ENCODE measurements around the gene PLA2R1.
"Not testable (repeated sequence)": the region's sequence is repeated elsewhere in the genome, so short reads cannot be mapped to it uniquely, and the experiment has no call there.

PLA2R1 gene

DNA sequence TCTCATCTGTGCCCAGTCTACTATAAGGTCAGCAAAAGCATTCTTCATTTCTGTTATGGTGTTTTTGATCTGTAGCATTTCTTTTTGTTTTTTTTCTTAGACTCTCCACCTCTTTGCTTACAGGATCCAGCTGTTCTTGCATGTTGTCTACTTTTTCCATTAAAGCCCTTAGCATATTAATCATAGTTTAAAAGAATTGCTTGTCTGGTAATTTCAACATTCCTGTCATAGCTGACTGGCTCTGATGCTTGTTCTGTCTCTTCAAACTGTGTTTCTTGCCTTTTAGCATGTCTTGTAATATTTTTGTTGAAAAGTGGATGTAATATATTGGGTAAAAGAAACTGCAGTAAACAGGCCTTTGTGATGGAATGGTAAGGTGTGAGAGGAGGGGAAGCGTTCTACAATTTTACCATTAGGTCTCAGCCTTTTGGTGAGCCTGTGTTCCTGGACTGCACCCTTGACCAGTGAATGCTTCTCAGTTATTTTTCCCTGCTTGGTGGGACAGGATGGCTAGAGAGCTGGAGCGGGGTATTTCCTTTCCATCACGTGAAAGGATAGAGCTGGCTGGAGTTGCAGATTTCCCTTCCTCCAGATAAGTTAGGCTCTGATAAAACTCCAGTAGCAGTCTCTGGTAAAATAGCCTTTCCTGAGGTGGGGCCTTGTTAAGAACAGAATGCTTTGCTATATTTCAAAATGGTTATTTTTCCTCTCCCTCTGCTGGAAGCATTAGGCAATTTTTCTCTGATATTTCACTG lies 65.4 kb downstream of the PLA2R1 start:
- peaks cover 0 to 4% of the 10 kb centered on the region in 2 donors for H3K9me3 Mint-ChIP-seq
- DNase-seq (no peak), ATAC-seq (replicated peaks) (no peak)
- no peak overlapping the region for H3K27ac Mint-ChIP-seq
- H3K36me3 Mint-ChIP-seq, result no peaks in the 10 kb centered on the region
- peaks cover 5 to 12% of the 10 kb centered on the region in 2 donors for H3K27me3 Mint-ChIP-seq
- H3K4me1 Mint-ChIP-seq, result no peaks in the 10 kb centered on the region
- H3K4me3 Mint-ChIP-seq, result no peak overlapping the region

DNA sequence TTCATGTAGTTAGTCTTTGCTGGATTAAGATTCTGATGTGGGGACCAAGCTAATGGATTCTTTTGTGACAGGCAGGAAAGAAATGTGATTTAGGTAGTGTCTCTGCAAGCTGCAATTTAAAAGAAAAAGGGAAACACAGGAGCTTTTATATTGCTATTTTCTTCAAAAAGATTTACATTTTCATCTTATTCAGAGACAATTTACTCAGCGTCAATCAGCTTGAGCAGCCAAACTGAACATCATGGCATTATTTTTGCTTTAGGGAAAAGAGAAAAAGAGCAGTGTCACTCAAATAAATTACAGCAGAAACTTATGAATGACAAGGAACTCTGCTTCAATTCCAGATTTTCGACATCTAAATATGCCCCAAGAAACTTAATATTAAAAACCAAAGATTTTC lies 67.4 kb downstream of the PLA2R1 start:
- Mint-ChIP-seq H3K27ac (no peak overlapping the region), H3K4me1 (no peaks in the 10 kb centered on the region), H3K4me3 (no peak overlapping the region), H3K27me3 (peaks cover 5 to 12% of the 10 kb centered on the region in 2 donors), H3K9me3 (no peaks in the 10 kb centered on the region), H3K36me3 (no peaks in the 10 kb centered on the region)
- no peak for DNase-seq
- ATAC-seq (replicated peaks), result no peak

- Mint-ChIP-seq H3K27me3 (peaks cover 17% of the 10 kb centered on the region in 2 donors), H3K4me1 (no peaks in the 10 kb centered on the region), H3K27ac (no peak overlapping the region), H3K9me3 (no peaks in the 10 kb centered on the region), H3K4me3 (no peak overlapping the region), H3K36me3 (no peaks in the 10 kb centered on the region)
- DNase-seq (no peak), ATAC-seq (replicated peaks) (no peak)
These were observed 73.2 kb downstream of the PLA2R1 start for GRCh38 chr2:159989249-159989648.

GRCh38 chr2:159988412-159988970 lies 73.9 kb downstream of the PLA2R1 start:
- Mint-ChIP-seq H3K9me3 (no peaks in the 10 kb centered on the region), H3K4me1 (no peaks in the 10 kb centered on the region), H3K27me3 (peaks cover 16 to 17% of the 10 kb centered on the region in 2 donors), H3K36me3 (no peaks in the 10 kb centered on the region), H3K27ac (no peak overlapping the region), H3K4me3 (no peak overlapping the region)
- DNase-seq (no peak), ATAC-seq (replicated peaks) (no peak)

GRCh38 chr2:159987181-159987580 lies 75.2 kb downstream of the PLA2R1 start:
- ATAC-seq (replicated peaks) (no peak), DNase-seq (no peak)
- Mint-ChIP-seq H3K27me3 (peaks cover 13 to 17% of the 10 kb centered on the region in 2 donors), H3K36me3 (no peaks in the 10 kb centered on the region), H3K9me3 (no peaks in the 10 kb centered on the region), H3K4me1 (no peaks in the 10 kb centered on the region), H3K27ac (no peak overlapping the region), H3K4me3 (no peak overlapping the region)

- DNase-seq (no peak), ATAC-seq (replicated peaks) (no peak)
- Mint-ChIP-seq H3K27me3 (peaks cover 13 to 17% of the 10 kb centered on the region in 2 donors), H3K36me3 (no peaks in the 10 kb centered on the region), H3K4me1 (no peaks in the 10 kb centered on the region), H3K9me3 (no peaks in the 10 kb centered on the region), H3K27ac (no peak overlapping the region), H3K4me3 (no peak overlapping the region)
These were observed 76.8 kb downstream of the PLA2R1 start for GRCh38 chr2:159985656-159986055.

DNA sequence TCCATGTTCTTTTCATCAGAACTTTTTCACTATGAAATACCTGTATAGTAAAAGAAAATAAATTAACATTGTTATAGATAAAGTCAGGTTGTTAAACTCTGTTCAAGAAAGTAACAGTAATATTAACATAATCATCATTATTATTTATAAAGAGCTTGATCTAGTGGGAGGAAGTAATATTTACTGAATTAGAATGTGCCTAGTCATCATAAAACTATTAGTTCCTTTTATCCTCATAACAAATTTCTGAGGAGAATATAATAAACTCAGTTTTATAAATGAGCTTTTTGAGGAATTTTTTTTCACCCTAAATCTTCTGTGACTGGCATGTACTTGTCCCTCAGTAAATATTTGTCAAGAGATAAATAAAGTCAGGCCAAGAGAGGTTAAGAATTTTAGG lies 78.4 kb downstream of the PLA2R1 start:
- no peaks in the 10 kb centered on the region for H3K36me3 Mint-ChIP-seq
- no peak overlapping the region for H3K27ac Mint-ChIP-seq
- H3K4me1 Mint-ChIP-seq, result no peaks in the 10 kb centered on the region
- H3K9me3 Mint-ChIP-seq, result no peaks in the 10 kb centered on the region
- ATAC-seq (replicated peaks), result no peak
- no peak for DNase-seq
- H3K27me3 Mint-ChIP-seq, result peaks cover 13 to 15% of the 10 kb centered on the region in 2 donors
- no peak overlapping the region for H3K4me3 Mint-ChIP-seq

DNA sequence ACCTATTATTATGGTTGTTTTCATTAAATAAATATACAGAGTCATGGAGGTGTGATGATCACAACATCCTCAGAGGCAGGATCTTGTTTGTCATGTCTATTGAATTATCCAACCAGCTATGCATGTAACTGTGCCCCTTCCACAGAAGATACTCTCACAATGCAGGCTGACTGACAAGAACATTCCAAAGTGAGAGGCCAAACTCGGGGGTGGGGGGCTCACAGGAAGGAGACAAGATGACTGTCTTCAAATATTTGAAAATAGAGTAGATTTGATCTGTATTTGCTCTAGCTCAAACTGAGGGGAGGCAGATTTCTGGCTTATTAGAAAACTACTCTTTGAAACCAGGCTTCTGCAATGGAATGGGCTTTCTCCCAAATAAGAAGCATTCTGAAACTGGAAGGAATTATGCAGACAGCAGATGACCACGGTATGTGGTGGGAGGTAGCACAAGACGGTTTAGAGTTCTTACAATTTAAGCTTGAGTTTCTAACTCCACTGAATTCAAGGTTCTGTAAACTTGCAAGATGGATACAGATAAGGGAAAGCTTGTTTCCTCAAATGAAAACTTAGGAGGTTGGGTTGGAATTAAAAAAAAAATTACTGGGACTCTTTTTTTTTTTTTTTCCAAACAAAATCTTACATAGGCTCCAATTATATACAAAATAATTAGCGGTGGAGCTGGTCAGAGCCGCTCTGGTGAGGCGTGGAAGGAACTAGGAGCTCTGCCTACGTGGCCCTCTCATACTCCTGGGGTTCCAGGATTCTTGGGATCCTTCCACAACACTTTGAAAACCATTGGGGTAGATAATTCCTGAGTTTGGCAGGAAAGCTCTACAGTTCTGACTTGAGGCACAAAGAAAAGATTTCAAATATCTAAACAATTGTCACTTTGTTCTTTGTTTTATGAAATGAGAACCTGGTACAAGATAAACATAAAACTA lies 79.3 kb downstream of the PLA2R1 start:
- Mint-ChIP-seq H3K4me3 (no peak overlapping the region), H3K4me1 (no peaks in the 10 kb centered on the region), H3K27me3 (peaks cover 7 to 8% of the 10 kb centered on the region in 2 donors), H3K27ac (no peak overlapping the region), H3K36me3 (no peaks in the 10 kb centered on the region), H3K9me3 (no peaks in the 10 kb centered on the region)
- DNase-seq (no peak), ATAC-seq (replicated peaks) (no peak)

GRCh38 chr2:159982270-159982669 lies 80.1 kb downstream of the PLA2R1 start:
- DNase-seq (no peak), ATAC-seq (replicated peaks) (no peak)
- H3K27ac Mint-ChIP-seq, result no peak overlapping the region
- peaks cover 3% of the 10 kb centered on the region in 2 donors for H3K27me3 Mint-ChIP-seq
- no peaks in the 10 kb centered on the region for H3K9me3 Mint-ChIP-seq
- no peak overlapping the region for H3K4me3 Mint-ChIP-seq
- no peaks in the 10 kb centered on the region for H3K4me1 Mint-ChIP-seq
- H3K36me3 Mint-ChIP-seq, result no peaks in the 10 kb centered on the region

GRCh38 chr2:159976527-159977160 lies 85.8 kb downstream of the PLA2R1 start:
- ATAC-seq (replicated peaks), result no peak
- Mint-ChIP-seq H3K27ac (no peak overlapping the region), H3K9me3 (no peaks in the 10 kb centered on the region), H3K27me3 (peaks cover 0 to 5% of the 10 kb centered on the region in 2 donors), H3K36me3 (no peaks in the 10 kb centered on the region), H3K4me1 (no peaks in the 10 kb centered on the region), H3K4me3 (no peak overlapping the region)
- DNase-seq, result no peak

- Mint-ChIP-seq H3K4me3 (no peak overlapping the region), H3K27me3 (peaks cover 0 to 5% of the 10 kb centered on the region in 2 donors), H3K36me3 (no peaks in the 10 kb centered on the region), H3K4me1 (peaks cover 0 to 2% of the 10 kb centered on the region in 2 donors), H3K27ac (no peak overlapping the region), H3K9me3 (no peaks in the 10 kb centered on the region)
- ATAC-seq (replicated peaks) (no peak), DNase-seq (no peak)
These were observed 89.1 kb downstream of the PLA2R1 start for GRCh38 chr2:159973325-159973724.

- no peaks in the 10 kb centered on the region for H3K27me3 Mint-ChIP-seq
- H3K4me1 Mint-ChIP-seq, result peaks cover 0 to 2% of the 10 kb centered on the region in 2 donors
- no peaks in the 10 kb centered on the region for H3K36me3 Mint-ChIP-seq
- no peak for DNase-seq
- no peaks in the 10 kb centered on the region for H3K9me3 Mint-ChIP-seq
- no peak overlapping the region for H3K27ac Mint-ChIP-seq
- peak; percentile 77 to 81 for ATAC-seq (replicated peaks)
- H3K4me3 Mint-ChIP-seq, result no peak overlapping the region
These were observed 90.9 kb downstream of the PLA2R1 start for GRCh38 chr2:159971365-159972152.

DNA sequence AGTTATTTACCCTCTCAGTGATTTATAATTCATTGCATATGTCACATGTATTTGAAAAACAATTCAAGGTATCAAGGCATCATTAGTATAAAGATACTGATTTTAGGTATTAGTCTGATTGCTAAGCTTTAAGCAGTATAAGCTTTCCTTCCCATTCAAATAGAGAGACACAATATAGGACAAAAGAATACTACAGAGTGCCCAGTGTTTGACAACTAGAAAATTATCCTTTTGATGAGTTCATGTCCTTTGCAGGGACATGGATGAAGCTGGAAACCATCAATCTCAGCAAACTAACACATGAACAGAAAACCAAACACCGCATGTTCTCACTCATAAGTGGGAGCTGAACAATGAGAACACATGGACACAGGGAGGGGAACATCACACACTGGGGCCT lies 91.9 kb downstream of the PLA2R1 start:
- not testable (repeated sequence) for H3K4me3 Mint-ChIP-seq; DNase-seq; H3K27me3 Mint-ChIP-seq; H3K4me1 Mint-ChIP-seq; H3K9me3 Mint-ChIP-seq; ATAC-seq (replicated peaks); H3K36me3 Mint-ChIP-seq; H3K27ac Mint-ChIP-seq

Data from stimulated activated naive B cell treated with anti-CD40 and anti-IgM and Interleukin-4, amounts not matched to agents 10 μg/mL and 1 μg/mL and 100 μg/mL, for 72 hours (primary cell).